HG03175 (cell line): Measurements from ENCODE around the gene LHPP.

Experiments
- ATAC-seq: cut with Tn5 transposase; IDR thresholded peaks from one replicate; pipeline ENCODE4 v1.9.1; 2021; ENCODE audit warnings: mild to moderate bottlenecking, moderate library complexity; ENCODE audit not compliant: unreplicated experiment

The LHPP gene

GRCh38 chr10:124447751-124448466, 13.7 kb upstream of the LHPP start:
- no peak for ATAC-seq

- no peak for ATAC-seq
Measured at GRCh38 chr10:124448696-124449169, 12.9 kb upstream of the LHPP start.

GRCh38 chr10:124449170-124450011, 12.2 kb upstream of the LHPP start:
- ATAC-seq: no peak

- no peak for ATAC-seq
Measured at GRCh38 chr10:124450012-124450782, 11.4 kb upstream of the LHPP start, which contains the start of gene NKX1-2. Gene NKX1-2 (minus strand): TSS chr10:124450035. CDS start chr10:124449943, 92 bp downstream.

GRCh38 chr10:124450783-124451057, 10.9 kb upstream of the LHPP start:
- no peak for ATAC-seq

GRCh38 chr10:124451276-124451675, 10.3 kb upstream of the LHPP start:
- no peak for ATAC-seq

GRCh38 chr10:124453960-124454610, 7.5 kb upstream of the LHPP start:
- no peak for ATAC-seq

- ATAC-seq: no peak
Measured at GRCh38 chr10:124455441-124455840, 6.2 kb upstream of the LHPP start.

GRCh38 chr10:124458473-124458872, 3.1 kb upstream of the LHPP start:
- no peak for ATAC-seq

GRCh38 chr10:124458889-124459288, 2.7 kb upstream of the LHPP start:
- no peak for ATAC-seq

GRCh38 chr10:124459395-124459794, 2.2 kb upstream of the LHPP start:
- ATAC-seq: no peak

GRCh38 chr10:124460144-124460543, 1.5 kb upstream of the LHPP start:
- no peak for ATAC-seq

GRCh38 chr10:124462348-124462695, 699 bp downstream of the LHPP start:
- no peak for ATAC-seq

- no peak for ATAC-seq
Measured at GRCh38 chr10:124464028-124464965, 2.7 kb downstream of the LHPP start.

GRCh38 chr10:124465003-124465776, 3.6 kb downstream of the LHPP start:
- peak; percentile 41 for ATAC-seq

GRCh38 chr10:124465777-124466488, 4.3 kb downstream of the LHPP start:
- ATAC-seq: no peak

- no peak for ATAC-seq
Measured at GRCh38 chr10:124467165-124467564, 5.5 kb downstream of the LHPP start.

- ATAC-seq: no peak
Measured at GRCh38 chr10:124468624-124469023, 7.0 kb downstream of the LHPP start.
